ENCODE results near the gene SOX5.

The SOX5 gene

GRCh38 chr12:23767834-23768233 lies 181.6 kb downstream of the SOX5 start:
- H3K36me3 ChIP-seq (ENCODE audit: insufficient read depth, low read length) = no peaks in the 10 kb centered on the region
- H3K4me3 ChIP-seq (ENCODE audit: low read length, poor library complexity, severe bottlenecking) = no peak overlapping the region
- TF ChIP-seq EZH2phosphoT487 (IDR thresholded peaks at IDR 0.05; ENCODE audit: borderline replicate concordance) (no peak), CTCF (conservative IDR thresholded peaks at IDR 0.05; ENCODE audit: low read length) (no peak)
- no peak overlapping the region for H3K4me2 ChIP-seq (ENCODE audit: low read depth, low read length, poor library complexity, severe bottlenecking)
- H3F3A ChIP-seq (ENCODE audit: low read depth) = no peaks in the 10 kb centered on the region
- no peaks in the 10 kb centered on the region for H3K4me1 ChIP-seq (ENCODE audit: insufficient read depth, low read length, poor library complexity, severe bottlenecking)
- no peaks in the 10 kb centered on the region for H3K9me3 ChIP-seq (ENCODE audit: insufficient read depth, low read depth, low read length)
- no peaks in the 10 kb centered on the region for H3K9me2 ChIP-seq (replicated peaks; ENCODE audit: low read depth, low read length)
- H4K20me1 ChIP-seq (ENCODE audit: insufficient read depth, low read length, poor library complexity, severe bottlenecking) = no peaks in the 10 kb centered on the region
- no peak overlapping the region for H2AFZ ChIP-seq (ENCODE audit: low read length)
- no peak overlapping the region for H3K9ac ChIP-seq (ENCODE audit: low read depth, low read length, poor library complexity, severe bottlenecking)
- H3K79me2 ChIP-seq (ENCODE audit: insufficient read depth, low read length) = no peaks in the 10 kb centered on the region
- H3K27me3 ChIP-seq (ENCODE audit: insufficient read depth, low read length, poor library complexity, severe bottlenecking) = no peaks in the 10 kb centered on the region

DNA sequence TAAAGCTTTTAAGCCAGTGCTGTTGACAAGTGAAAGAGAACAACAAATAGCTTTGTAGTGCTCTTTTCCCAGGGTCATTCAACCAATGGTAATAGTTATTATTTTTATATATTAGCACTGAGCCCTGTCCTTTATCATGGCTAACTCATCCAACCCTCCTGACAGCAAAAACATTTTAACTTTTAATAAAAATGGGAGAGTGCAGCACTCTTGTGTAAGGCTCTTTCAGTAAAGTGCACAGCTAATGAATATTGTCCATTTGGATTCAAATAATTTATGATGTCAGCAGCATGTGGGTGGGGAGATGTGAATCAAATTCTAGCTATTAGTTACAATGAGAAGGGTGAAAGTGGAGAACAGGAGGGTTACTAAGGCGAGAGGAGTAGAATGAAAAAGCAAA lies 185.7 kb downstream of the SOX5 start:
- Histone ChIP-seq H3K36me3 (ENCODE audit: insufficient read depth, low read length) (no peaks in the 10 kb centered on the region), H3K9me3 (ENCODE audit: insufficient read depth, low read depth, low read length) (no peaks in the 10 kb centered on the region), H3K4me3 (ENCODE audit: low read length, poor library complexity, severe bottlenecking) (no peak overlapping the region), H3K9me2 (replicated peaks; ENCODE audit: low read depth, low read length) (no peaks in the 10 kb centered on the region), H4K20me1 (ENCODE audit: insufficient read depth, low read length, poor library complexity, severe bottlenecking) (no peaks in the 10 kb centered on the region), H2AFZ (ENCODE audit: low read length) (no peak overlapping the region), H3F3A (ENCODE audit: low read depth) (no peaks in the 10 kb centered on the region), H3K9ac (ENCODE audit: low read depth, low read length, poor library complexity, severe bottlenecking) (no peak overlapping the region), H3K4me2 (ENCODE audit: low read depth, low read length, poor library complexity, severe bottlenecking) (no peak overlapping the region), H3K4me1 (ENCODE audit: insufficient read depth, low read length, poor library complexity, severe bottlenecking) (no peaks in the 10 kb centered on the region), H3K79me2 (ENCODE audit: insufficient read depth, low read length) (no peaks in the 10 kb centered on the region), H3K27me3 (ENCODE audit: insufficient read depth, low read length, poor library complexity, severe bottlenecking) (no peaks in the 10 kb centered on the region)
- no peak for TF ChIP-seq CTCF (conservative IDR thresholded peaks at IDR 0.05; ENCODE audit: low read length)
- TF ChIP-seq EZH2phosphoT487 (IDR thresholded peaks at IDR 0.05; ENCODE audit: borderline replicate concordance) = no peak

GRCh38 chr12:23760495-23760894 lies 189.0 kb downstream of the SOX5 start:
- H3K36me3 ChIP-seq (ENCODE audit: insufficient read depth, low read length) = no peaks in the 10 kb centered on the region
- no peak overlapping the region for H3K9ac ChIP-seq (ENCODE audit: low read depth, low read length, poor library complexity, severe bottlenecking)
- H3K4me1 ChIP-seq (ENCODE audit: insufficient read depth, low read length, poor library complexity, severe bottlenecking) = no peaks in the 10 kb centered on the region
- no peaks in the 10 kb centered on the region for H3K79me2 ChIP-seq (ENCODE audit: insufficient read depth, low read length)
- no peak for TF ChIP-seq CTCF (conservative IDR thresholded peaks at IDR 0.05; ENCODE audit: low read length)
- no peak for TF ChIP-seq EZH2phosphoT487 (IDR thresholded peaks at IDR 0.05; ENCODE audit: borderline replicate concordance)
- H3K27me3 ChIP-seq (ENCODE audit: insufficient read depth, low read length, poor library complexity, severe bottlenecking) = no peaks in the 10 kb centered on the region
- H3K4me2 ChIP-seq (ENCODE audit: low read depth, low read length, poor library complexity, severe bottlenecking) = no peak overlapping the region
- H3K4me3 ChIP-seq (ENCODE audit: low read length, poor library complexity, severe bottlenecking) = no peak overlapping the region
- no peaks in the 10 kb centered on the region for H3K9me3 ChIP-seq (ENCODE audit: insufficient read depth, low read depth, low read length)
- H4K20me1 ChIP-seq (ENCODE audit: insufficient read depth, low read length, poor library complexity, severe bottlenecking) = no peaks in the 10 kb centered on the region
- H3K9me2 ChIP-seq (replicated peaks; ENCODE audit: low read depth, low read length) = no peaks in the 10 kb centered on the region
- no peak overlapping the region for H2AFZ ChIP-seq (ENCODE audit: low read length)
- H3F3A ChIP-seq (ENCODE audit: low read depth) = no peaks in the 10 kb centered on the region
